A673 (cell line): Measurements from ENCODE around the gene SDCCAG8. TPM values are rescaled to one million over a fixed set of nuclear protein-coding genes. Genes with fewer than 3 reads are reported as not detected.

Source experiments
- BruUV-seq: library from RNA; stranded (reverse); fragments of 400-500 nt; replicated peaks from 2 replicates; lab custom pipeline; 2021; lab: Mats Ljungman, UMichigan
- CTCF ChIA-PET: fragments of 300-600 bp; sonication (Branson Sonifier 250); formaldehyde crosslinking; loops from one replicate; lab custom pipeline; 2022; ENCODE audit warnings: antibody characterized with exemption; lab: Charles Lee
- POLR2A ChIA-PET: fragments of 300-600 bp; sonication (Branson Sonifier 250); formaldehyde crosslinking; loops from one replicate; lab custom pipeline; 2022; ENCODE audit warnings: antibody characterized with exemption; ENCODE audit not compliant: low non-redundant PET; lab: Charles Lee
- DNase-seq: peaks from one replicate; pipeline ENCODE4 v3.0.0-alpha.2; 2015; ENCODE audit warnings: low spot score
- H3K27ac ChIP-seq: fragments of 200-600 bp; sonication (generic); 2 replicates; pipeline ENCODE4 v1.5.1; 2016; ENCODE audit warnings: mixed run types, low read depth, mild to moderate bottlenecking, mixed read lengths, antibody characterized with exemption, low read length; ENCODE audit not compliant: poor library complexity, severe bottlenecking
- H3K27me3 ChIP-seq: fragments of 200-600 bp; sonication (generic); replicated peaks from 2 replicates; pipeline ENCODE4 v1.6.1; 2017; ENCODE audit warnings: mixed run types, low read depth, mild to moderate bottlenecking, mixed read lengths, antibody characterized with exemption, low read length; ENCODE audit not compliant: insufficient read depth, poor library complexity
- H3K36me3 ChIP-seq: fragments of 200-600 bp; sonication (generic); 2 replicates; pipeline ENCODE4 v1.6.1; 2016; ENCODE audit warnings: mixed run types, mild to moderate bottlenecking, mixed read lengths, antibody characterized with exemption, low read length; ENCODE audit not compliant: insufficient read depth, poor library complexity, severe bottlenecking
- H3K4me1 ChIP-seq: fragments of 200-600 bp; sonication (generic); 2 replicates; pipeline ENCODE4 v1.6.1; 2017; ENCODE audit warnings: mixed run types, mild to moderate bottlenecking, mixed read lengths, antibody characterized with exemption, low read length; ENCODE audit not compliant: insufficient read depth, poor library complexity, severe bottlenecking
- H3K4me3 ChIP-seq: fragments of 200-600 bp; sonication (generic); 2 replicates; pipeline ENCODE4 v1.5.1; 2016; ENCODE audit warnings: low read depth, mixed run types, mild to moderate bottlenecking, mixed read lengths, low read length; ENCODE audit not compliant: poor library complexity, severe bottlenecking
- H3K9me3 ChIP-seq: fragments of 200-600 bp; sonication (generic); 2 replicates; pipeline ENCODE4 v1.6.1; 2016; ENCODE audit warnings: mixed run types, low read depth, mild to moderate bottlenecking, mixed read lengths, antibody characterized with exemption, low read length; ENCODE audit not compliant: poor library complexity, severe bottlenecking
- CTCF ChIP-seq: fragments of 300-800, 200-600 bp; sonication (generic); conservative IDR thresholded peaks from 2 replicates; pipeline ENCODE4 v1.5.1; 2017; ENCODE audit warnings: low read depth, mild to moderate bottlenecking, antibody characterized with exemption, low read length, moderate library complexity, mixed read lengths
- EZH2 ChIP-seq: fragments of 200-600 bp; sonication (generic); IDR thresholded peaks from 2 replicates; pipeline ENCODE4 v1.6.1; 2017; ENCODE audit warnings: borderline replicate concordance, low read depth, mild to moderate bottlenecking, mixed read lengths, antibody characterized with exemption, low read length; ENCODE audit not compliant: poor library complexity, severe bottlenecking
- intact Hi-C: fragments of 100-400 bp; cut with micrococcal nuclease; formaldehyde crosslinking; loops from one replicate; pipeline ENCODE4 v1.10.0; 2022; ENCODE audit not compliant: unreplicated experiment
- total RNA-seq: library from RNA; stranded (reverse); gene quantifications from 2 replicates; pipeline ENCODE4 v1.2.3, GENCODE V29; 2021

The SDCCAG8 gene
- total RNA-seq, 1 experiment from 2014 or later = 9.1 TPM

- Histone ChIP-seq H3K36me3 (no peaks in the 10 kb centered on the region), H3K27ac (no peak overlapping the region), H3K27me3 (no peaks in the 10 kb centered on the region), H3K4me3 (no peak overlapping the region), H3K9me3 (no peaks in the 10 kb centered on the region), H3K4me1 (peaks cover 6% of the 10 kb centered on the region)
- intact Hi-C loops = no loop called here
- no TSS peak for BruUV-seq
- DNase-seq = no peak
- no peak for TF ChIP-seq EZH2
- TF ChIP-seq CTCF = no peak
- POLR2A ChIA-PET = no interaction called here
- CTCF ChIA-PET = no interaction called here
Measured at GRCh38 chr1:243501002-243501401, 245.2 kb downstream of the SDCCAG8 start.

GRCh38 chr1:243503155-243503554 is 247.3 kb downstream of the SDCCAG8 start:
- no peak for DNase-seq
- H3K36me3 ChIP-seq = no peaks in the 10 kb centered on the region
- POLR2A ChIA-PET = no interaction called here
- no TSS peak for BruUV-seq
- CTCF ChIA-PET = no interaction called here
- no peaks in the 10 kb centered on the region for H3K4me1 ChIP-seq
- no peak overlapping the region for H3K4me3 ChIP-seq
- H3K27ac ChIP-seq = no peak overlapping the region
- intact Hi-C loops = no loop called here
- no peaks in the 10 kb centered on the region for H3K9me3 ChIP-seq
- TF ChIP-seq CTCF (no peak), EZH2 (no peak)
- H3K27me3 ChIP-seq = no peaks in the 10 kb centered on the region

- CTCF ChIA-PET = no interaction called here
- intact Hi-C loops = no loop called here
- Histone ChIP-seq H3K4me1 (no peaks in the 10 kb centered on the region), H3K36me3 (no peaks in the 10 kb centered on the region), H3K27ac (no peak overlapping the region), H3K4me3 (no peak overlapping the region), H3K27me3 (no peaks in the 10 kb centered on the region), H3K9me3 (no peaks in the 10 kb centered on the region)
- POLR2A ChIA-PET = no interaction called here
- TF ChIP-seq EZH2 (no peak), CTCF (no peak)
- BruUV-seq = no TSS peak
- DNase-seq = no peak
Measured at GRCh38 chr1:243505986-243506689, 250.3 kb downstream of the SDCCAG8 start.
